Stimulated activated CD4-positive, alpha-beta T cell treated with anti-CD3 and anti-CD28 coated beads, Interleukin-4, amount 100 ng/mL, for 24 hours (primary cell): ENCODE results near the gene NSUN5.
"Not testable (repeated sequence)": the region's sequence is repeated elsewhere in the genome, so short reads cannot be mapped to it uniquely, and the experiment has no call there.

Experiments
- DNase-seq: peaks from one replicate; pipeline ENCODE4 v3.0.0-alpha.2; 2020

Gene NSUN5

GRCh38 chr7:73266719-73267368 is 41.8 kb downstream of the NSUN5 start:
- DNase-seq = not testable (repeated sequence)

- not testable (repeated sequence) for DNase-seq
Observed at GRCh38 chr7:73262416-73262815, 46.2 kb downstream of the NSUN5 start.
